Epithelial cell of prostate (primary cell): ENCODE results near the gene ERF.
A peak's percentile ranks its signal among the peaks of the same experiment; 100 is the strongest.

Experiments
- DNase-seq: peaks from one replicate; pipeline ENCODE4 v3.0.0-alpha.2; 2011; ENCODE audit warnings: low read depth, low spot score
- H3K27ac ChIP-seq: fragments of 450-650 bp; 2 replicates; pipeline ENCODE4 v1.5.1; 2017; ENCODE audit warnings: mild to moderate bottlenecking

Gene ERF

GRCh38 chr19:42198676-42199439 is 56.1 kb downstream of the ERF start:
- peak overlapping the region; percentile 89 for H3K27ac ChIP-seq
- DNase-seq = no peak
